Activated CD8-positive, alpha-beta memory T cell treated with anti-CD3 and anti-CD28 coated beads, Interleukin-2, amount 10 ng/mL, durations not matched to agents 7 days and 5 days (primary cell): ENCODE data around the gene GABRP. TPM values are rescaled to one million over a fixed set of nuclear protein-coding genes. Genes with fewer than 3 reads are reported as not detected.
"Not testable (repeated sequence)": the region's sequence is repeated elsewhere in the genome, so short reads cannot be mapped to it uniquely, and the experiment has no call there.

ENCODE experiments used
- ATAC-seq: fragments of 150-1000 bp; cut with Tn5 transposase; one replicate; pipeline ENCODE4 v1.10.0; 2021; ENCODE audit warnings: moderate library complexity
- CTCF ChIA-PET: fragments of 350-600 bp; sonication (Branson Sonifier 250); formaldehyde crosslinking; loops from one replicate; lab custom pipeline; 2021; ENCODE audit warnings: antibody characterized with exemption; lab: Charles Lee
- DNase-seq: peaks from one replicate; pipeline ENCODE4 v3.0.0-alpha.2; 2020
- H3K27ac Mint-ChIP-seq: one replicate; pipeline ENCODE4 v1.8.0; 2021; ENCODE audit warnings: mild to moderate bottlenecking, mixed read lengths
- H3K27me3 Mint-ChIP-seq: one replicate; pipeline ENCODE4 v1.8.0; 2021; ENCODE audit warnings: mixed read lengths
- H3K36me3 Mint-ChIP-seq: one replicate; pipeline ENCODE4 v1.8.0; 2021; ENCODE audit warnings: mild to moderate bottlenecking, mixed read lengths
- H3K4me1 Mint-ChIP-seq: one replicate; pipeline ENCODE4 v1.8.0; 2021; ENCODE audit warnings: mixed read lengths
- H3K4me3 Mint-ChIP-seq: one replicate; pipeline ENCODE4 v1.8.0; 2021; ENCODE audit warnings: mild to moderate bottlenecking, moderate library complexity, mixed read lengths
- H3K9me3 Mint-ChIP-seq: one replicate; pipeline ENCODE4 v1.8.0; 2022; ENCODE audit warnings: low read depth, mixed read lengths
- total RNA-seq, 2 experiments: library from RNA; stranded (reverse); gene quantifications; one replicate each; pipeline ENCODE4 v1.2.3, GENCODE V29; 2021

The GABRP gene
- total RNA-seq, 2 experiments from 2014 or later: not detected

- no peak for ATAC-seq
- Mint-ChIP-seq H3K9me3 (no peaks in the 10 kb centered on the region), H3K4me3 (no peak overlapping the region), H3K4me1 (no peaks in the 10 kb centered on the region), H3K36me3 (no peaks in the 10 kb centered on the region), H3K27ac (no peak overlapping the region), H3K27me3 (no peaks in the 10 kb centered on the region)
- CTCF ChIA-PET: no interaction called here
- DNase-seq: no peak
Measured at GRCh38 chr5:170761048-170761707, 22.3 kb upstream of the GABRP start.

GRCh38 chr5:170761708-170762066 is 21.8 kb upstream of the GABRP start:
- H3K27ac Mint-ChIP-seq: no peak overlapping the region
- H3K36me3 Mint-ChIP-seq: no peaks in the 10 kb centered on the region
- DNase-seq (no peak), ATAC-seq (no peak)
- CTCF ChIA-PET: no interaction called here
- H3K4me3 Mint-ChIP-seq: no peak overlapping the region
- H3K4me1 Mint-ChIP-seq: no peaks in the 10 kb centered on the region
- H3K9me3 Mint-ChIP-seq: no peaks in the 10 kb centered on the region
- no peaks in the 10 kb centered on the region for H3K27me3 Mint-ChIP-seq

GRCh38 chr5:170762298-170762697 is 21.2 kb upstream of the GABRP start:
- H3K27me3 Mint-ChIP-seq, H3K27ac Mint-ChIP-seq, H3K4me1 Mint-ChIP-seq, CTCF ChIA-PET, H3K36me3 Mint-ChIP-seq, ATAC-seq, H3K9me3 Mint-ChIP-seq, DNase-seq, H3K4me3 Mint-ChIP-seq: not testable (repeated sequence)

- CTCF ChIA-PET, H3K4me3 Mint-ChIP-seq, H3K27me3 Mint-ChIP-seq, H3K36me3 Mint-ChIP-seq, ATAC-seq, DNase-seq, H3K9me3 Mint-ChIP-seq, H3K4me1 Mint-ChIP-seq, H3K27ac Mint-ChIP-seq: not testable (repeated sequence)
Measured at GRCh38 chr5:170765868-170766267, 17.7 kb upstream of the GABRP start.

GRCh38 chr5:170769246-170769645 is 14.3 kb upstream of the GABRP start:
- no peak for ATAC-seq
- CTCF ChIA-PET: no interaction called here
- Mint-ChIP-seq H3K36me3 (no peaks in the 10 kb centered on the region), H3K27me3 (no peaks in the 10 kb centered on the region), H3K27ac (no peak overlapping the region), H3K9me3 (no peaks in the 10 kb centered on the region), H3K4me3 (no peak overlapping the region), H3K4me1 (no peaks in the 10 kb centered on the region)
- no peak for DNase-seq

GRCh38 chr5:170769898-170770416 is 13.6 kb upstream of the GABRP start:
- no peaks in the 10 kb centered on the region for H3K36me3 Mint-ChIP-seq
- no peaks in the 10 kb centered on the region for H3K27me3 Mint-ChIP-seq
- no peak overlapping the region for H3K27ac Mint-ChIP-seq
- no peak for ATAC-seq
- H3K4me1 Mint-ChIP-seq: no peaks in the 10 kb centered on the region
- no peaks in the 10 kb centered on the region for H3K9me3 Mint-ChIP-seq
- DNase-seq: no peak
- CTCF ChIA-PET: no interaction called here
- no peak overlapping the region for H3K4me3 Mint-ChIP-seq

- CTCF ChIA-PET: no interaction called here
- DNase-seq (no peak), ATAC-seq (no peak)
- H3K27ac Mint-ChIP-seq: no peak overlapping the region
- no peak overlapping the region for H3K4me3 Mint-ChIP-seq
- H3K9me3 Mint-ChIP-seq: no peaks in the 10 kb centered on the region
- no peaks in the 10 kb centered on the region for H3K27me3 Mint-ChIP-seq
- H3K4me1 Mint-ChIP-seq: peaks cover 4% of the 10 kb centered on the region
- H3K36me3 Mint-ChIP-seq: no peaks in the 10 kb centered on the region
Measured at GRCh38 chr5:170771496-170771895, 12.0 kb upstream of the GABRP start.

GRCh38 chr5:170773024-170773985 is 10.2 kb upstream of the GABRP start:
- no peak overlapping the region for H3K27ac Mint-ChIP-seq
- H3K4me1 Mint-ChIP-seq: peaks cover 4% of the 10 kb centered on the region
- no peaks in the 10 kb centered on the region for H3K27me3 Mint-ChIP-seq
- ATAC-seq: no peak
- CTCF ChIA-PET: no interaction called here
- H3K4me3 Mint-ChIP-seq: no peak overlapping the region
- no peak for DNase-seq
- no peaks in the 10 kb centered on the region for H3K9me3 Mint-ChIP-seq
- H3K36me3 Mint-ChIP-seq: no peaks in the 10 kb centered on the region

- Mint-ChIP-seq H3K27me3 (no peaks in the 10 kb centered on the region), H3K9me3 (no peaks in the 10 kb centered on the region), H3K4me1 (peaks cover 4% of the 10 kb centered on the region), H3K27ac (no peak overlapping the region), H3K36me3 (no peaks in the 10 kb centered on the region), H3K4me3 (no peak overlapping the region)
- CTCF ChIA-PET: no interaction called here
- DNase-seq: no peak
- no peak for ATAC-seq
Measured at GRCh38 chr5:170774831-170775230, 8.7 kb upstream of the GABRP start.

- CTCF ChIA-PET: no interaction called here
- ATAC-seq (no peak), DNase-seq (no peak)
- Mint-ChIP-seq H3K27me3 (no peaks in the 10 kb centered on the region), H3K9me3 (no peaks in the 10 kb centered on the region), H3K27ac (no peak overlapping the region), H3K4me3 (no peak overlapping the region), H3K4me1 (no peaks in the 10 kb centered on the region), H3K36me3 (no peaks in the 10 kb centered on the region)
Measured at GRCh38 chr5:170781946-170782345, 1.6 kb upstream of the GABRP start.

GRCh38 chr5:170782438-170782837 is 1.1 kb upstream of the GABRP start:
- Mint-ChIP-seq H3K9me3 (no peaks in the 10 kb centered on the region), H3K4me1 (no peaks in the 10 kb centered on the region), H3K4me3 (no peak overlapping the region), H3K27me3 (no peaks in the 10 kb centered on the region), H3K36me3 (no peaks in the 10 kb centered on the region), H3K27ac (no peak overlapping the region)
- no peak for DNase-seq
- CTCF ChIA-PET: no interaction called here
- no peak for ATAC-seq

GRCh38 chr5:170785416-170785815 is 1.9 kb downstream of the GABRP start:
- CTCF ChIA-PET: no interaction called here
- H3K4me1 Mint-ChIP-seq: no peaks in the 10 kb centered on the region
- no peak overlapping the region for H3K4me3 Mint-ChIP-seq
- H3K27ac Mint-ChIP-seq: no peak overlapping the region
- no peaks in the 10 kb centered on the region for H3K9me3 Mint-ChIP-seq
- DNase-seq: no peak
- no peaks in the 10 kb centered on the region for H3K27me3 Mint-ChIP-seq
- no peaks in the 10 kb centered on the region for H3K36me3 Mint-ChIP-seq
- ATAC-seq: no peak

- Mint-ChIP-seq H3K4me3 (no peak overlapping the region), H3K27ac (no peak overlapping the region), H3K36me3 (no peaks in the 10 kb centered on the region), H3K4me1 (no peaks in the 10 kb centered on the region), H3K27me3 (no peaks in the 10 kb centered on the region), H3K9me3 (no peaks in the 10 kb centered on the region)
- ATAC-seq (no peak), DNase-seq (no peak)
- CTCF ChIA-PET: no interaction called here
Measured at GRCh38 chr5:170787216-170787615, 3.7 kb downstream of the GABRP start.
